ENCODE measurements around the gene ELANE.
"Not testable (repeated sequence)": the region's sequence is repeated elsewhere in the genome, so short reads cannot be mapped to it uniquely, and the experiment has no call there.

The ELANE gene

GRCh38 chr19:879711-880438, 27.8 kb downstream of the ELANE start:
- DNase-seq (ENCODE audit: low spot score): no peak

GRCh38 chr19:881385-882071, 29.4 kb downstream of the ELANE start:
- no peak for DNase-seq (ENCODE audit: low spot score)

GRCh38 chr19:882871-883497, 30.9 kb downstream of the ELANE start:
- DNase-seq (ENCODE audit: low spot score): no peak

GRCh38 chr19:883661-884211, 31.6 kb downstream of the ELANE start:
- DNase-seq (ENCODE audit: low spot score): no peak

GRCh38 chr19:884420-885211, 32.5 kb downstream of the ELANE start:
- DNase-seq (ENCODE audit: low spot score): no peak

- DNase-seq (ENCODE audit: low spot score): no peak
Observed at GRCh38 chr19:885536-886224, 33.6 kb downstream of the ELANE start.

- no peak for DNase-seq (ENCODE audit: low spot score)
Observed at GRCh38 chr19:887072-887471, 35.0 kb downstream of the ELANE start.

GRCh38 chr19:887599-887998, 35.5 kb downstream of the ELANE start:
- no peak for DNase-seq (ENCODE audit: low spot score)

- no peak for DNase-seq (ENCODE audit: low spot score)
Observed at GRCh38 chr19:888581-889385, 36.7 kb downstream of the ELANE start.

- DNase-seq (ENCODE audit: low spot score): no peak
Observed at GRCh38 chr19:889662-890295, 37.7 kb downstream of the ELANE start.

- DNase-seq (ENCODE audit: low spot score): no peak
Observed at GRCh38 chr19:890831-891230, 38.7 kb downstream of the ELANE start.

- not testable (repeated sequence) for DNase-seq (ENCODE audit: low spot score)
Observed at GRCh38 chr19:891421-892200, 39.5 kb downstream of the ELANE start.

GRCh38 chr19:892243-892893, 40.3 kb downstream of the ELANE start:
- DNase-seq (ENCODE audit: low spot score): no peak

GRCh38 chr19:892894-893689, 41.0 kb downstream of the ELANE start, which contains the start of the genes MED16 and RNU6-9:
Gene MED16 (minus strand): TSS chr19:893187. CDS start chr19:891131, 2,056 bp downstream.
Gene RNU6-9 (plus strand): TSS chr19:893484.
- DNase-seq (ENCODE audit: low spot score): peak; percentile 95

- DNase-seq (ENCODE audit: low spot score): no peak
Observed at GRCh38 chr19:896434-896833, 44.3 kb downstream of the ELANE start.

- DNase-seq (ENCODE audit: low spot score): no peak
Observed at GRCh38 chr19:896999-897398, 44.9 kb downstream of the ELANE start.

GRCh38 chr19:897442-898039, 45.4 kb downstream of the ELANE start:
- DNase-seq (ENCODE audit: low spot score): no peak
